ENCODE measurements around the gene PSME2. TPM values are rescaled to one million over a fixed set of nuclear protein-coding genes. Genes with fewer than 3 reads are reported as not detected.

The PSME2 gene
- total and polyA plus RNA-seq, 9 of the 15 experiments (the other 6 are each of a cell fraction or from before 2014, with no cell fraction given): 111 to 579 (median 159) TPM

DNA sequence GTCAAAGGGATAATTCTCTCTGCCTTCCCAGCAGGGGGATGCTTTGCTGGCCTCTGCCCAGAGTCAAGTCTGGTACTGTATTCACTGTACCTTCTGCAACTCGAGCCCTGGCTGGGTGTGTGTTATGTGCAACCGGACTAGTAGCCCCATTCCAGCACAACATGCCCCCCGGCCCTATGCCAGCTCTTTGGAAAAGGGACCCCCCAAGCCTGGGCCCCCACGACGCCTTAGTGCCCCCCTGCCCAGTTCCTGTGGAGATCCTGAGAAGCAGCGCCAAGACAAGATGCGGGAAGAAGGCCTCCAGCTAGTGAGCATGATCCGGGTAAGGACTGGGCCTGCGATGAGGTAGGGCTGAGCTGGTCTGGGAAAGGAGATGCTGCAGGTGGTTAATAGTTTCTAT is 4.2 kb upstream of the PSME2 start (continued):
- no peak for TF ChIP-seq NR3C1 (CRISPR knock-in tag; IDR thresholded peaks at IDR 0.05)
- no peak for TF ChIP-seq MTF1 (CRISPR knock-in tag; IDR thresholded peaks at IDR 0.05; ENCODE audit: borderline replicate concordance)
- TF ChIP-seq ZBTB1 (CRISPR knock-in tag; IDR thresholded peaks at IDR 0.05; ENCODE audit: borderline replicate concordance, low read depth): no peak

DNA sequence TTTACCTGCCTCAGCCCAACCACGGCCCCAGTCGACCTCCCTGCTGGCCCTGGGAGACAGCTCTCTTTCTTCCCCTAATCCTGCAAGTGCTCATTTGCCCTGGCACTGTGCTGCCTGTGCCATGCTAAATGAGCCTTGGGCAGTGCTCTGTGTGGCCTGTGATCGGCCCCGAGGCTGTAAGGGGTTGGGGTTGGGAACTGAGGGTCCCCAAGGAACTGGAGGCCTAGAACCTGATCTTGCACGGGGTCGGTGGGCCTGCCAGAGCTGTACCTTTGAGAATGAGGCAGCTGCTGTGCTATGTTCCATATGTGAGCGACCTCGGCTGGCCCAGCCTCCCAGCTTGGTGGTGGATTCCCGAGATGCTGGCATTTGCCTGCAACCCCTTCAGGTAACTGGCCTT is 3.7 kb upstream of the PSME2 start:
- no peak overlapping the region for H3K4me3 ChIP-seq
- no peaks in the 10 kb centered on the region for H4K20me1 ChIP-seq (replicated peaks; ENCODE audit: control insufficient read depth, insufficient read depth, low read length)
- peaks cover 28% of the 10 kb centered on the region for H3K79me2 ChIP-seq (ENCODE audit: control insufficient read depth, insufficient read depth, low read length)
- H3K27me3 ChIP-seq (ENCODE audit: control insufficient read depth in 2 of 2, insufficient read depth in 2 of 2, low read length in 2 of 2): no peaks in the 10 kb centered on the region
- no TSS peak for BruUV-seq (replicated peaks)
- ChIA-PET POLR2A (interaction anchor here (0.5 to 1.2 kb wide), 2 partner anchors 9 to 13 kb away, joined by 4 read pairs; partner anchors contain the start of gene EMC9), CTCF (ENCODE audit: low intra/inter-chr PET ratio) (no interaction called here)
- H3K36me3 ChIP-seq (ENCODE audit: control insufficient read depth, insufficient read depth, low read length): peaks cover 49% of the 10 kb centered on the region; the same call in 2 of the 3 replicates
- in situ Hi-C loops (cut with MboI) (no loop called here), intact Hi-C loops (cut with micrococcal nuclease) (no loop called here)
- no peak overlapping the region for H3K4me2 ChIP-seq (ENCODE audit: insufficient read depth, low read length)
- H2AFZ ChIP-seq (ENCODE audit: low read depth, low read length): no peak overlapping the region
- TF ChIP-seq HLTF (IDR thresholded peaks at IDR 0.05) (no peak), RBFOX2 (IDR thresholded peaks at IDR 0.05; ENCODE audit: low read depth, low read length) (0 out of 2 replicates have a peak, but pooled peaks have one; percentile 25)
- H3K4me1 ChIP-seq (replicated peaks in 1 of 2; ENCODE audit: control insufficient read depth in 2 of 2, insufficient read depth in 2 of 2, low read length in 2 of 2): peaks cover 12 to 33% of the 10 kb centered on the region in 2 experiments; a peak in 4 of 5 replicates
- no peaks in the 10 kb centered on the region for H3K9me3 ChIP-seq (replicated peaks; ENCODE audit: control insufficient read depth, insufficient read depth, low read depth, low read length)
- no peak overlapping the region for H3K27ac ChIP-seq (ENCODE audit: extremely low read depth, low read depth, low read length)
- peak overlapping the region in 1 of 2 experiments; percentile 50; a peak in 1 of 4 replicates for H3K9ac ChIP-seq (ENCODE audit: insufficient read depth in 1 of 2, low read depth in 2 of 2, low read length in 2 of 2)
- no peak for ATAC-seq
- FAIRE-seq: no peak
- DNase-seq (ENCODE audit: extremely low read depth in 1 of 4, low spot score in 3 of 4): no peak
- 100% methylated on average over 5 of the region's 9 CpGs for WGBS (ENCODE audit: insufficient coverage, low coverage, missing lambda C conversion rate)
- peaks cover 5% of the 10 kb centered on the region for H3K9me1 ChIP-seq (ENCODE audit: control insufficient read depth, insufficient read depth, low read length)

All from K562 (cell line).